HUDEP-2 (cell line): ENCODE data around the gene ABHD8.

Experiments used
- DNase-seq, 76 experiments: peaks; one replicate each; lab custom pipeline; 2025; ENCODE audit not compliant: unreplicated experiment in 76 of 76; lab: John Stamatoyannopoulos, UW

ABHD8 gene

DNA sequence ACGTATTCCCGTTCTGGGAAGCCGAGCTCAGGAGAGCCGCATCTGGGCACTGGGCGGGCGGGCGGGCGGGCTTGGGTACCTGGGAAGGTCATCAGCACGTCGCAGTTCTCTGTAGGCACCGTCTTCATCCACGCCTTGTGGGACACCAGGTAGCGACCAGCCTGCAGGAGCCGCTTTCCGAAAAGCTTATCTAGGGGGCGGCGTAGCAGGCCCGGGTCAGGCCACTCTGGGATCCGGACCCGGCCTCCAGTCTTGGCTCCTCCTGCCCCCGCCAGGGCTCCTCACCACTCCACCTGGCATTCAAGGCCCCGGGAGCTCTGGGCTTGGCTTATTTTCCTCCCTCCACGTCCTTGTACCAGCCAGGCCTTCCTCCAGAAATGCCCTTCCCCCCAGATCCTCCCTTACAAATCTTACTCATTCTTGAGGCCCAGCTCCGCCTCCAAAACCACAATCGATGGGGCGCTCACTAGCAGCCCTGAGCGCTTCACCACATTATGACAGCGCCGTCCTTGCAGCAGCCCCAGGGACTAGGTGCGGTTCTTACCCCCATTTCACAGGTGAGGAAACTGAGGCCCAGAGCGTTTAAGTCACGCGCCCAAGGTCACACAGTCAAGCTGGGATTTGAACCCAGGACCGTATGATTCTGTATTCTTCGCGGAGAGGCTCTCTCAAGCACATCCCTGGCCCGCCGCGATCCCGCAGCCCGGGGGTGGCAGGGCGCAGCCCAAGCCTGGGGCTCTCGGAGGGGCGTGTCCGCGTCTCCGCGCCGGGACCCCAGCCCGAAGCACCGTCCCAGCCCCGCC, 30.6 kb upstream of the ABHD8 start:
- peak in 67 of 76 experiments; percentile 32 to 85 (median 68) for DNase-seq

- peak in 68 of 76 experiments; percentile 44 to 88 (median 68) for DNase-seq
These were observed 29.7 kb upstream of the ABHD8 start for GRCh38 chr19:17332677-17333581.

DNA sequence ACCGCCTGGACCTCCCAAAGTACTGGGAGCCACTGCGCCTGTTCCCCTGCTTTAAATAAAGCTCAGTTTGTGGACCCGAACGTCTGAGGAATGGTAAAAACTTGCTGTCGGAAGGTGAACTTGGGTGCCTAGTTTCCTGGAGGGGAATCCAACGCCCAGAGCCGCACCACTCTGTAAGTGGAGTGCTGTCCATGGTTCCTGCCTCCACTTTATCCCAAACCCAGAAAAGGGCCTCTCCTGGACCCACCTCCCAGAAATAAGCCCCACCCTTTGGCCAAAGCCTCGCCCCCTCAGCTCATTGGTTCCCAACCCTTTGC, 29.1 kb upstream of the ABHD8 start:
- DNase-seq = no peak

GRCh38 chr19:17331045-17331558, 27.9 kb upstream of the ABHD8 start:
- DNase-seq = no peak

DNA sequence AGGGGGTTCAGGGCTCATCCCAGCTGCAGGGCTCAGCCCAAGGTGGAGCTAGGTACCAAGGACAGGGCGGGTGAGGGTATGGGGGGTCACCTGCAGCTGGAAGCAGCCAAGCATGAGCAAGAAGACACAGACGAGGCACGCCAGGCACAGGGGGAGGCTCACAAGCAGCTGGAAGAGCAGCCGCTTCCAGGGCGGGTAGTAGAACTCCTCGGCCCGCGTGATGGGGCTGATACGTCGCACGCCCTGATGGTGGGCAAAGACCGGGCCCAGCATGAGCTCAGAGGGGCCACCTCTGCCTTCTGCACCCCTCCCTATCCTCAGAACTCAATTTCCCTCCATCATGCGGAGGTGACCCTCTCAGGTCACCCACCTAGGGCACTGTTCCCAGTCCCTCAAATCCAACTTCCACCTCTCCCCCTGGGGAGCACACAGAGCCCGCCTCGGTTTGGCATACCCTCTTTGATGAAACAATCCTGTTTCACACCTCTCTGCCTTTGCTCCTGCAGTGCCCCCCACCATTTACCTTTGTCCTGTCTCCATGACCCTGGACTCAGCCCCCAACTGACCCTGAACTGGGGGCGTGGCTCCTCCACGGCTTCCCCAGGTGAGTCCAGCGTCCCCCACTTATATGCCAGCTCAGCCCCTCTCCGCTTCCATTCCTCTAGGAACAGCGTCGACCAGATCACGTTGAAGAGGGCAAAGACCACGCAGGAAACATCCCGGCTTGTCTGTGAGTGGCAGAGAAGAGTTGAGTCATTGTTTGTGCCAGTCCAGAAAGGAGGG, 27.2 kb upstream of the ABHD8 start:
- no peak for DNase-seq

DNA sequence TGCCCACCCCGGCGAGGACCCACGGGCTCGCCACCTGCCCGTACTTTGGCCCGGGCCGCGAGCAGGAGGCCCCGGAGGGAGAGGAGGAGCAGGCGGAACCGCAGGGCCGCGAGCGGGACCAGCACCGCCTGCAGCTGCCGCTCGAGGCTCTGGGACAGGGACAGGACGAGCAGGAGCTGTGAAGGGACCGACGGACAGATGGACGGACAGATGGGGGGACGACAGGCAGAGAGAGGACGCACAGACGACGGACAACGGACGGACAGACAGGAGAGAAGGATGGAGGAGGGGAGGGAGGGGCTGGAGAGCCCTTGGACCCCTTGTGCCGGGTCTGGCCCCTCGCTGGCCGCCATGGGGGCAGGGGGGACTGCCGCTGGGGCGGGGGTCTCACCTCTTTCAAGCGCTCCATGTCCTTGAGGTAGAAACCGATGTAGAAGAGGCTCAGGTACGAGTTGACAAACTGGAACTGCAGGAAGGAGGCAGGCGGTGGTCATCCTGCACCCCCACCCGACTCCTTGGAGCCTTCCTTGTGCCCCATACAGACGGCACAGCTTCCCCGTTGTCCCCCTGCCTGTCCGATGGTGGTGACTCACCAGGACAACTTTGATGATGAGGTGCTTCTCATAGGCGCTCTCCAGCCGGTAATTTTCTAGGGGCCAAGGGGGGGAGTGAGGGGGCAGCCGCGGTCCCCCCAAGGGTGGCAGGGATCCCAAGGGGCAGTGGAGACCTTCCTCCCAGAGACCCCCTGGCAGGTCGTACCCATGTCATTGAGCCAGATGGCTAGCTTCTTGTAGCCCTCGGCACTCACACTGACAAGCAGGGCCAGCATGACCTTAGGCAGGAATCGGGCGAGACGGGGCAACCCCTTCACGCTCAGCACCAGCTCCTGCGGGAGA, 26.4 kb upstream of the ABHD8 start:
- no peak for DNase-seq

DNA sequence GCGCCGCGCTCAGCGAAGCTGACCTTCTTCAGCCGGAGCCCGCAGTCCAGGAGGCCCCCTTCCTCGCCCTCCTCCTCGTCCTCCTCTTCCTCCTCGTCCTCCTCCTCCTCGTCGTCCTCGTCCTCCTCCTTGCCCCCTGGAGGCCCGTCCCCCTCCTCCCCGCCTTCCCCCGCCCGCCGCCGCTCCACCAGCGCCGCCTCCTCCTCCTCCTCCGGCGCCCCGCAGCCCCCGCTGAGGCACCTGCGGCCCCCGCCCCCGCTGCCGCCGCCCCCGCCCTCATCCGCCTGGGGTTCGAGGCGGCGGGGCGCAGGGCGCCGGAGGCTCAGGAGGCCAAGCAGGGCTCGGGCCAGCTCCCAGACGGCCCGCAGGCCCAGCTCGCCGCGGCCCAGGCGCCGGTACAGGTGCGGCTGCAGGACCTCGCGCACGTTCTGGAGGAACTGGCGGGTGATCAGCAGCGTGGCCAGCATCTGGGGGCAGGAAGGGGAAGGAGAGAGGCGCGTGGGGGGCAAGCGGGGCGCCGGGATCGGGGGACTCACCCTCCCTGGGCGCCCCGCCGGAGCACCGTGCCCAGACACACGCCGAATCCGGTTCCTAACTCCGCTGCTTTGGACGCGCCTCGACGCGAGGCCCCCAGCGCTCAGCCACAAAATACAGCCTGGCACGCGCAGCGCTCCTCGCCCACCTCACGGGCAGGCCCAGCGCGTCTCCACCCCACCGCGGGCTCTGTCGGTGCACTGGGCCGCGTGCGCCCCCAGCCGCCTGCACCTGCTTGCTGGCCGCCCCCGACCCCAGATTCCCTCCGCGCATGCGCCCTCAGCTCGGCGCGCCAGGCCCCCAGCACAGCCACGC, 25.5 kb upstream of the ABHD8 start:
- no peak for DNase-seq

DNA sequence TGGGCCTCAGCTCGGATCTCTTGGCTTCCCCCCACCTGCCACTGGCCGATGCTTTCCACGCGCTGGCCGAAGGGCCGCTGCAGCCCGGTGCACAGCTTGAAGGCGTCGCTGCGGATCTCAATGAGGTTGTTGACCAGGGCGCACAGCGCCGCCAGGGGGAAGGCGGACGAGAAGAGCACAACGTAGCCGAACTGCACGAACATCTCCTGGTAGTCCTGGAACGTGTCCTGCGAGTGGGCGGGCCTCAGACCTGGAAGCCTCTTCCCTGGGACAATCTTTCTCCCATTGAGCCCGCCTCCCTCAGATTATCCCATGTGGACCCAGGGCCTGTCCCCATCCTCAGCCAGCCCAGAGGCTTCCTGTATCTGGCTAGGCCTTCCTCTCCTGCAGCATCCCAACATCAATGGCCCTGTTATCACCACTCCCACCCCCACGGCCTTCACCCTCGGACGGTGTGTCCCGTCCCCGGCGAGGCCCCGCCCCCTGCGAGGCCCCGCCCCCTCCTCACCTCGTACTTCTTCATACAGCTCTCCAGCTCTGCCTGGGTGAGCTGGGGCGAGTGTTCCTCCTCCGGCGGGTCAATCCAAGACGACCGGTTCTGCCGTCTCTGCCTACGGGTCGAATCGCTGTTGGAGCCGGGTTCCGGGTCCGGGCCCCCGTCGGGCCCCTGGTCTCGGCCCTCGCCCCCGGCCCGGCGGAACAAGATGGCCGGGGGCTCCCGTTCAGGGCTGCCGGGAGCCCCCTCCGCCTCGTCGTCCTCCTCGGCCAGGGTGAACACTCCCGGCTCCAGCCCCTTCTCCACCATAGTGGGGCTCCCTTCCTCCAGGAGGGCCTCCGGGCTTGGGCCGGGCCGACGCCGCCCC, 24.7 kb upstream of the ABHD8 start:
- DNase-seq = peak in 28 of 76 experiments; percentile 9 to 53 (median 23)

GRCh38 chr19:17327068-17327653, 23.9 kb upstream of the ABHD8 start:
- no peak for DNase-seq

DNA sequence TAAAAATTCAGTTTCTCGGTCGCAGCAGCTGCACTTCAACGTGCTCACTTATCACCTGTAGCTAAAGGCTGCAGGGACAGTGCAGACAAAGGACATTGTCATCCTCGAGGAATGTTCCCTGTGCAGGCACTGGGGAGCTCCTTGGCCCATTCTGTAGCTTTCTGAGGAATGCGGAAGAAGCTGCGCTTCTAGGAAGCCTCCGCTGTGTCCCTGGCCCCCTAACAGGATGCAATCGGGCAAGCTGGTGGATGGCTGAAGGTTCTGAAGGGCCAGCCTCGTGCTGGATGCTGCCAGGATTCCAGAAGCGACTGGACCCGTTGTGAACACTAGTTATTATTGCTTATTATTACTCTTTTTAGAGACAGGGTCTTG, 23.4 kb upstream of the ABHD8 start:
- DNase-seq = no peak

DNA sequence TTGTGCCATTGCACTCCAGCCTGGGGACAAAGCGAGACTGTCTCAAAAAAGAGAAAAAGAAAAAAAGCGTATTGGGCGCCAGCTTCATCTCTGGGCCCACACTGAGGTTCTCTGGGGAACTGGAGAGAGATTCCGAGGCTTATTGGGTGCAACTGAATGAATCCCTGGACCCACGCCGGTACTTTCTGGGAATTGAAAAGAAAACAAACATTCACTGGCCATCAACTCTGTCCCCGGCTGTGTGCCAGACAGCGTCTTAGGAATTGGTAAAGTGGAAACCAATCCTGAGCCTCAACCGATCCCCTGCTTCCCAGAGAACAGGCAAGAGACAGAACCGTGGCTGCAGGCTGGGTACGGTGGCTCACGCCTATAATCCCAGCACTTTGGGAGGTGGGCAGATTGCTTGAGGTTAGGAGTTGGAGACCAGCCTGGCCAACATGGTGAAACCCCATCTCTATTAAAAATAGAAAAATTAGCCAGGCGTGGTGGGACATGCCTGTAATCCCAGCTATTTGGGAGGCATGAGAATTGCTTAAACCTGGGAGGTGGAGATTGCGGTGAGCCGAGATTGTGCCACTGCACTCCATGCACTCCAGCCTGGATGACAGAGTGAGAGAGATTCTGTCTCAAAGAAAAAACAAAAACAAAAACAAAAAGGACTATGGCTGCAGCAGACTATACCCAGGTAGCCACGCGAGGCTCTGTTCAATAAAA, 22.8 kb upstream of the ABHD8 start:
- DNase-seq = no peak

GRCh38 chr19:17325133-17325532, 21.9 kb upstream of the ABHD8 start:
- no peak for DNase-seq

- no peak for DNase-seq
These were observed 21.3 kb upstream of the ABHD8 start for GRCh38 chr19:17324357-17325114.

DNA sequence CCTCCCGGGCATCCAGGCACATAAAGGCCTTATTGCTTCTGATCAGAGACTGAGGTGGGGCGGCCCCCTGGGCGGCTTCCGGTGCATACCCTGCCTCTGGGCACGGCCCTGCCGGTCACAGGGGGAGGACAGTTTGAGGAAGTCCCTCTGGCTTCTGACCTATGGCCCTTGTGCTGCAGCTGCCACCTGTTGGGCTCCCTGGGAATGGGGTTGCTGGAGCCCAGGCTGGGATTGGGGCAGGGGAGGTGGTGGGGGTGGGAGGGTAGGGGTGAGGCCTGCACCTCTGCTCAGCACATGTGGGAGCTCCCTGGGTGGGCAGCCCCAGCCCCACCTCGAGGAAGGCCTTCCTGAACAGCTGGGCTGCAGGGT, 20.7 kb upstream of the ABHD8 start:
- DNase-seq = peak in 4 of 76 experiments; percentile 7 to 30 (median 20)

- no peak for DNase-seq
These were observed 20.2 kb upstream of the ABHD8 start for GRCh38 chr19:17323300-17323963.

- DNase-seq = no peak
These were observed 19.6 kb upstream of the ABHD8 start for GRCh38 chr19:17322854-17323253.
